Astrocyte of the spinal cord (primary cell): ENCODE measurements around the gene CASK.

Experiments used
- DNase-seq: peaks from one replicate; pipeline ENCODE4 v3.0.0; 2011; ENCODE audit warnings: low read depth, low spot score
- H3K4me3 ChIP-seq: 2 replicates; pipeline ENCODE4 v1.5.1; 2011; ENCODE audit warnings: low read depth, mild to moderate bottlenecking, low read length, moderate library complexity
- in situ Hi-C: cut with HindIII; loops from 2 replicates; pipeline ENCODE4 v1.10.0; 2017; ENCODE audit warnings: low sequenced_read_pairs
- TF ChIP-seq, protein P1 (sequence below): IDR thresholded peaks from 2 replicates; pipeline ENCODE4 v1.5.1; 2012; ENCODE audit warnings: low read depth, mild to moderate bottlenecking, low read length, inconsistent platforms

CASK gene

DNA sequence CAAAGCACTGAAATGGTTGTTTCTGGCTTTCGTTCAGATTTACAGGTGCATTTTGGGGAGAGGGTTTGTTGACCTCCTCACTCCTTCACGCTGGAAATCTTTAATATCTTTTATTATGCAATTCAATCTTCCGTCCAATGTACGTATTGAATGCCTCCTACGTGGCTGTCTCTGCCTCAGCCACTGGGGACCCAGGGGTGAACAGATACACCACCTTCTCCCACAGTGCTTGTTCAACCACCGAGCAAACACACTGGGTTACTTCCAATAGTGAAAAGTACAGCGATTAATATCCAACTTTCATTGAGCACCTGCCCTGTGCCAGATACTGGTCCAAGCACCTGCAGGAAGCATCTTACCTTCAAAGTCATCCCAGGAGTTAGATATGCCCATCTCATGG is 424.2 kb downstream of the CASK start:
- DNase-seq: no peak
- in situ Hi-C loops: no loop called here
- no peak overlapping the region for H3K4me3 ChIP-seq
- TF ChIP-seq, protein P1, sequence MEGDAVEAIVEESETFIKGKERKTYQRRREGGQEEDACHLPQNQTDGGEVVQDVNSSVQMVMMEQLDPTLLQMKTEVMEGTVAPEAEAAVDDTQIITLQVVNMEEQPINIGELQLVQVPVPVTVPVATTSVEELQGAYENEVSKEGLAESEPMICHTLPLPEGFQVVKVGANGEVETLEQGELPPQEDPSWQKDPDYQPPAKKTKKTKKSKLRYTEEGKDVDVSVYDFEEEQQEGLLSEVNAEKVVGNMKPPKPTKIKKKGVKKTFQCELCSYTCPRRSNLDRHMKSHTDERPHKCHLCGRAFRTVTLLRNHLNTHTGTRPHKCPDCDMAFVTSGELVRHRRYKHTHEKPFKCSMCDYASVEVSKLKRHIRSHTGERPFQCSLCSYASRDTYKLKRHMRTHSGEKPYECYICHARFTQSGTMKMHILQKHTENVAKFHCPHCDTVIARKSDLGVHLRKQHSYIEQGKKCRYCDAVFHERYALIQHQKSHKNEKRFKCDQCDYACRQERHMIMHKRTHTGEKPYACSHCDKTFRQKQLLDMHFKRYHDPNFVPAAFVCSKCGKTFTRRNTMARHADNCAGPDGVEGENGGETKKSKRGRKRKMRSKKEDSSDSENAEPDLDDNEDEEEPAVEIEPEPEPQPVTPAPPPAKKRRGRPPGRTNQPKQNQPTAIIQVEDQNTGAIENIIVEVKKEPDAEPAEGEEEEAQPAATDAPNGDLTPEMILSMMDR: no peak

DNA sequence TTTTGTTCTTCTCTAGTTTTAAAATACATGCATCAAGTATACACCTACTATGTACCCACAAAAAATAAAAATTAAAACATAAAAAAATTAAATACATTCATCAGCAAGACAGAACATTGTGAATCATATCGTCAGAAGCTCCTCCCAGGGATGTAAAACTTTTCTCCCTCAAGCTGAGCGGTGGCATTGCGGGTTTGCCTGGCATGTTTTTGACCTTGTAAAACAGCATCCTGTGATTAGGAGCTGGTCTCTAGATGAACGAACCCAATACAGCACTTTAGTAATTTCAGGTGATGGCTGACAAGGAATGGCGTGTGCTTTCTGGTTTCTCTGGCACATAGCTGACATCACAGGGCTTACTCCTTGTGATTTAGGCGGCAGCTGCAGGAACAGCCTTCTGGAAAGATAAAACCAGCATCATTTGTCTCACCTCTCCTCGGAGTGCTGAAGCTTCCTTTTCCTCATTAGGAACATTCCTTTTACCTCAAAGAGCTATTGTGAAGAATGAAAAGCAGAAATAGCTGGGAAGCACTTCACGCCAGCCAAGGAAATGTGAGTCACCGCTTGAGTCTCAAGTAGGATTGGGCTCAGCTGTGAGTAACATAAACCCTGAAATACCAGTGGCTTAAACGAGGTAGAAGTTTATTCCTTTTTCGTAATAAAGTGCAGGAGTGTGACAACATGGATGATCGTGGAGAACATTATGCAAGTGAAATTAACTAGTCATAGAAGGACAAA is 431.9 kb downstream of the CASK start:
- in situ Hi-C loops: no loop called here
- DNase-seq: peak; percentile 90
- no peak overlapping the region for H3K4me3 ChIP-seq
- TF ChIP-seq, protein P1: no peak

DNA sequence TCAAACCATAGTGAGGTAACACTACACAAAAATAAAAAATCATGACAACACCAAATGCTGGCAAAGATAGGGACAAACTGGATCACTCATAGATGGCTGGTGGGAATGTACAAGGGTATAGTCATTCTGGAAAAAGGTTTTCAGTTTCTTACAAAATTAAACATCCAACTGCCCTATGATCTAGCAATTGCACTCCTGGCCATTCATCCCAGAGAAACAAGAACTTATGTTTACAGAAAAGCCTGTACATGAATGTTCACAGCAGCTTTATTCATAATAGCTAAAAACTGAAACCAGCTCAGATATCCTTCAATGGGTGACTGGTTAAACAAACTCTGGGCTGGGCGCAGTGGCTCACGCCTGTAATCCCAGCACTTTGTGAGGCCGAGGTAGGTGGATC is 432.9 kb downstream of the CASK start:
- TF ChIP-seq, protein P1: no peak

DNA sequence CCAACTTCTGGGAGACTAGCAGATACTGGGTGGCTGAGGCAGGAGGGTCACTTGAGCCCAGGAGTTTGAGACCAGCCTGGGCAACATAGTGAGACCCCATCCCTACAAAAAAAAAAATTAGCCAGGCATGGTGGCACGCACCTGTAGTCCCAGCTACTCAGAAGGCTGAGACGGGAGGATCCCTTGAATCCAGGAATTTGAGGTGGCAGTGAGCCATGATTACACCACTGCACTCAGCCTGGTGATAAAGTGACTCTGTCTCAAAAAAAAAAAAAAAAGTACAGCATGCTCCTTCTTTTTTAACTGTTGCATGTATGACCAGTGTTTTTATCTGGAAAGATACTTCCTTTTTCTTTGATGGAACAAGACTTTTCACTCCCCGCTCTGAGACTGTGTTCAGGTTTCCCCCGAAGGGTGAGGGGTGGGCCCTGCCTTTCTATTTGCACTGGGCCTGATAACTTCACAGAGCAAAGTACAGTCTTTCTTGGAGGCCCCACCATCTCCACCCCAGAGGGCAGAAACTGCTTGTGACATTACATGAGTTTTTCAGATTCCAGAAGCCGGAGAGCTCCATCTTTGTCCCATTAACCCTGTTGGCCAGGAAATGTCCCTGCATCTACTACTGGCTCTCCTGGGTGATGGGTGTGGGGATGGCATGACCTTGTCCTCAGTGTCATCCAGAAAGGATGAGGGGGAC is 441.1 kb downstream of the CASK start:
- no peak for DNase-seq
- TF ChIP-seq, protein P1: no peak
- no peak overlapping the region for H3K4me3 ChIP-seq
- in situ Hi-C loops: no loop called here

More for the DNA sequence above, 432.9 kb downstream of the CASK start:
- no peak overlapping the region for H3K4me3 ChIP-seq
- no peak for DNase-seq
- in situ Hi-C loops: no loop called here

DNA sequence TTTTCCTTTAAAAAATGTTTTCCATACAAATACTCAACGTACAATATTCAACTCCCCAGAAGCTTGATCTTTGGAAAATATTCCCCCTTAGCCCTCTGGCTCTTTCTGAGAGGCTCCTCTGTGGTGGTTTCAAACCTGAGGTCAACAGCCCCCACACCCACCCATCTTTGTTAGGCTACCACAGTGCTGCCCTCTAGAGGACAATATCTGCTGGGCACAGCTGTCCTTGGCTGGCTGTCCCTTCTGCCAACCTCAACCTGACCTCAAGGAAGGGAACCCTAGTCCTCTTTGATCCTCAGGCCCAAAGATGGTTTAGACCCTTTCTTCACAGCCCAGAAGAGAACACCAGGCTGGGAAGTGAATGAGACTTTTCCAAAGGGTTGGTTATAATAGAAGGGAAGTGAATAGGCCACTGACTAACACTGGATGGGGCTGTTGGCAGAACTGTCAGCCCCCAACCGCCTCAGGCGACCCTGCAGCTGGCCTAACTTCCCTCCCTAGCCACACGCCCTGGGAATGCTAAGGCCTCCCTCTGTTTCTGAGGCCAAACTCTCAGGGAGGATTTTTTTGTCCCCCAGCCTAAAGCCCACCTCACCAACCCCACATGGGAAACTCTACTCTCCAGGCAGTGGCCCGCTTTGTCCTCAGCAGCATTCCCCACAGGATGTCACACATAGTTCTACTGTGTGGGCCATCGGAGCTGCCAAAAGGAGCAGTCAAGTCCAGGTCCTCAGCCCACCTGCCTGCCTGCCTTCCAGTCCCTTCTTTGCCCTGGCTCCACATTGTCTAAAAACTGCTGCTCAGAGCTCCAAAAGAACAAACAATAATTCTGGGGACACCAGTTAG is 441.9 kb downstream of the CASK start:
- no peak overlapping the region for H3K4me3 ChIP-seq
- DNase-seq: no peak
- TF ChIP-seq, protein P1: peak; percentile 40
- in situ Hi-C loops: no loop called here

DNA sequence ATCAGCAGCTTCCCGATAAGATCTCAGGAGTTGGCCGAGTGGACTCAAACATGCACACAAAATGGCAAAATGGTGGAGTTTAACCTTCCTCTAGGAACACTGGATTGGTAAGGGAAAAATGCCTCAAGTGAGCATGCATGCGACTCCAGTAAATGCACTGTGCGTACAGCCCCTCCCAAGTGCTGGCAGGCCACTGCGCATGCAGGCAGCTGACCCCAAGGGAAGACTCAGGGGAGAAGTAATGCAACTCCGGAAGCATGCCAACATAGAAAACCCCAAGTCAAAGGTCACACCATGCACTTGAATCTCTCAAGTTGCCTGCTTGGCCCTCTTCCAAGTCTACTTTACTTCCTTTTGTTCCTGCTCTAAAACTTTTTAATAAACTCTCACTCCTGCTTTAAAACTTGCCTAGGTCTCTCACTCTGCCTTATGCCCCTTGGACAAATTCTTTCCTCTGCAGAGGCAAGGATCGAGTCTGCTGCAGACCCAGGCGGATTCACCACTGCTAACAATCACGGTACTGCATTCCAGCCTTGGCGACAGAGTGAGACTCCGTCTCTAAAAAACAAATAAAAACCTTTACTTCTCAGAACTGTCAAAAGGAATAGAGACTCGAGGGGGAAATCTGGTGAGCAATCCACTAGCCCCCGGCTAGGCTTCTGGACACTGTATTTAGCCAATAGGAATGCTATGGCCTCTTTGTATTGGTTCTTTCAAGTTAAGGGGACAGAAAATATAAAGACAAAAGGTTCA is 442.7 kb downstream of the CASK start:
- TF ChIP-seq, protein P1: no peak
- DNase-seq: no peak
- H3K4me3 ChIP-seq: no peak overlapping the region
- in situ Hi-C loops: no loop called here
